Prostate gland (tissue), 2 donors: Measurements from ENCODE around the gene GPHA2. TPM values are rescaled to one million over a fixed set of nuclear protein-coding genes. Genes with fewer than 3 reads are reported as not detected.
A peak's percentile ranks its signal among the peaks of the same experiment; 100 is the strongest.

Experiments
- DNase-seq: peaks from one replicate; pipeline ENCODE4 v3.0.0-alpha.2; 2019; ENCODE audit warnings: low spot score
- H3K27ac ChIP-seq, 2 donors: fragments of 200-600 bp; sonication (generic); 2 replicates each; pipeline ENCODE4 v1.5.1; 2017 to 2019
- H3K27me3 ChIP-seq: fragments of 200-600 bp; sonication (generic); replicated peaks from 2 replicates; pipeline ENCODE4 v1.5.1; 2019; ENCODE audit not compliant: insufficient read depth
- H3K36me3 ChIP-seq, 2 donors: fragments of 200-600 bp; sonication (generic); 1 replicate in 1 of 2; 2 replicates in 1 of 2; pipeline versions ENCODE4 v1.5.1 to v1.8.1; 2017 to 2019
- H3K4me1 ChIP-seq: fragments of 200-600 bp; sonication (generic); replicated peaks from 2 replicates; pipeline ENCODE4 v1.5.1; 2019
- H3K4me3 ChIP-seq, 2 donors: fragments of 200-600 bp; sonication (generic); 2 replicates each; pipeline ENCODE4 v1.5.1; 2017 to 2019
- H3K9me3 ChIP-seq: fragments of 200-600 bp; sonication (generic); 2 replicates; pipeline ENCODE4 v1.5.1; 2017
- CTCF ChIP-seq, 4 experiments: fragments of 200-600 bp in 2 of 4; fragments of 450-650 bp in 2 of 4; sonication (generic) in 2 of 4; IDR thresholded peaks; 1 replicate in 3 of 4; 2 replicates in 1 of 4; pipeline ENCODE4 v1.5.1; 2016 to 2019; ENCODE audit warnings: antibody characterized with exemption in 4 of 4, mild to moderate bottlenecking in 2 of 4, moderate library complexity in 2 of 4
- POLR2A ChIP-seq: fragments of 450-650 bp; IDR thresholded peaks from one replicate; pipeline ENCODE4 v1.6.1; 2016; ENCODE audit warnings: antibody characterized with exemption, mild to moderate bottlenecking
- POLR2AphosphoS5 ChIP-seq: sonication (generic); formaldehyde crosslinking; IDR thresholded peaks from one replicate; pipeline ENCODE4 v1.6.1; 2017; ENCODE audit warnings: antibody characterized with exemption
- WGBS: methylation state at CpG from one replicate; pipeline ENCODE4 v1.1.5; 2018; 5-methylcytosine and 5-hydroxymethylcytosine counted together
- intact Hi-C: fragments of 100-400 bp; cut with DNase I; formaldehyde crosslinking; loops from one replicate; pipeline ENCODE4 v1.14.2; 2022
- microRNA counts, 2 donors: library from miRNA; unstranded; fragments of <30 nt; microRNA quantifications; one replicate each; lab custom pipeline; 2016 to 2017
- microRNA-seq: library from miRNA; unstranded; fragments of <30 nt; microRNA quantifications from one replicate; pipeline ENCODE4, GENCODE V29; 2016
- small RNA-seq, 2 donors: library from RNA; depleted of rRNA; stranded (forward); fragments of <200 nt; gene quantifications; one replicate each; pipeline ENCODE3, GENCODE V24; 2016
- total RNA-seq, 2 donors: library from RNA; depleted of rRNA; stranded (reverse); fragments of >200 nt; gene quantifications; one replicate each; pipeline ENCODE4 v1.1.0, GENCODE V29; 2016

The GPHA2 gene
- total RNA-seq, 2 donors from 2014 or later: not detected

GRCh38 chr11:64887757-64888405 lies 47.8 kb downstream of the GPHA2 start:
- no peaks in the 10 kb centered on the region for H3K9me3 ChIP-seq
- intact Hi-C loops: no loop called here
- H3K4me3 ChIP-seq: peak overlapping the region in 1 of 2 donors; percentile 3
- peak; percentile 64 for DNase-seq
- peak overlapping the region in 1 of 2 donors; percentile 13 for H3K27ac ChIP-seq
- no peaks in the 10 kb centered on the region for H3K36me3 ChIP-seq
- H3K27me3 ChIP-seq: no peaks in the 10 kb centered on the region
- WGBS: 14% methylated on average over 34 of the region's 34 CpGs
- TF ChIP-seq POLR2A (no peak), POLR2AphosphoS5 (peak; percentile 55), CTCF (IDR thresholded peaks at IDR 0.05) (peak; percentile 91 to 96 (median 95))
- no peaks in the 10 kb centered on the region for H3K4me1 ChIP-seq

- no peak for DNase-seq
- Histone ChIP-seq H3K36me3 (no peaks in the 10 kb centered on the region), H3K27ac (peak overlapping the region in 1 of 2 donors; percentile 13), H3K9me3 (no peaks in the 10 kb centered on the region), H3K4me1 (no peaks in the 10 kb centered on the region), H3K27me3 (no peaks in the 10 kb centered on the region), H3K4me3 (no peak overlapping the region)
- TF ChIP-seq CTCF (IDR thresholded peaks at IDR 0.05) (no peak), POLR2AphosphoS5 (no peak)
- intact Hi-C loops: no loop called here
- 80% methylated on average over 8 of the region's 8 CpGs for WGBS
Measured at GRCh38 chr11:64887234-64887756, 48.4 kb downstream of the GPHA2 start.

GRCh38 chr11:64885367-64886286 lies 50.1 kb downstream of the GPHA2 start:
- DNase-seq: no peak
- H3K27me3 ChIP-seq: no peaks in the 10 kb centered on the region
- H3K9me3 ChIP-seq: no peaks in the 10 kb centered on the region
- TF ChIP-seq CTCF (IDR thresholded peaks at IDR 0.05) (no peak), POLR2A (no peak), POLR2AphosphoS5 (no peak)
- intact Hi-C loops: no loop called here
- 79% methylated on average over 15 of the region's 15 CpGs for WGBS
- H3K4me3 ChIP-seq: no peak overlapping the region
- H3K4me1 ChIP-seq: no peaks in the 10 kb centered on the region
- H3K27ac ChIP-seq: no peak overlapping the region
- no peaks in the 10 kb centered on the region for H3K36me3 ChIP-seq

MicroRNAs encoded within 50 kb of the gene (microRNA counts, 767-probe panel; counts per million panel counts)
- microRNA hsa-miR-192-5p (lab: Ali Mortazavi, UCI): 2,648 to 2,903 counts per million in 2 donors

Small RNAs within 50 kb of the gene (microRNA-seq; reads per million reads assigned to microRNA genes)
- gene MIR6749 (not detected), gene MIR6750 (0.25 reads per million)

Small RNAs within 50 kb of the gene (small RNA-seq; reads per million reads assigned to genes)
- gene MIR6749: 0 reads per million in 2 donors
- gene MIR6750: 0 reads per million in 2 donors

Other genes starting within 250 kb of the GPHA2 start
- gene NRXN2, start 212.7 kb downstream of the GPHA2 start, total RNA-seq: 10 to 100 TPM in 1 of 2 donors, under 1 TPM in 1; 0.46 to 26.8 TPM
- gene RASGRP2, start 191.8 kb downstream of the GPHA2 start, total RNA-seq: 10 to 100 TPM; 13.3 to 28.7 TPM
- 10 to 100 TPM in 1 of 2 donors, 1 to 10 TPM in 1; 8.0 to 22.4 TPM for gene PYGM, start 175.9 kb downstream of the GPHA2 start, total RNA-seq
- 100 to 1,000 TPM; 263 to 409 TPM for gene SF1, start 157.4 kb downstream of the GPHA2 start, total RNA-seq
- gene MAP4K2, start 132.7 kb downstream of the GPHA2 start, total RNA-seq: 10 to 100 TPM; 10.7 to 35.8 TPM
- gene MEN1, start 125.3 kb downstream of the GPHA2 start, total RNA-seq: 10 to 100 TPM; 27.9 to 45.5 TPM
- gene CDC42BPG, start 91.2 kb downstream of the GPHA2 start, total RNA-seq: 10 to 100 TPM; 17.2 to 24.0 TPM
- gene EHD1, start 57.3 kb downstream of the GPHA2 start, total RNA-seq: 100 to 1,000 TPM in 1 of 2 donors, 10 to 100 TPM in 1; 38.8 to 104 TPM
- 10 to 100 TPM; 38.4 to 66.1 TPM for gene ATG2A, start 18.7 kb downstream of the GPHA2 start, total RNA-seq
- gene PPP2R5B, start 11.2 kb downstream of the GPHA2 start, total RNA-seq: 10 to 100 TPM; 14.1 to 32.6 TPM
- gene MAJIN, start 36.2 kb upstream of the GPHA2 start, total RNA-seq: 1 to 10 TPM in 1 of 2 donors, not detected in 1; 7.4 TPM
- 1 to 10 TPM; 1.5 TPM for gene BATF2, start 61.1 kb upstream of the GPHA2 start, total RNA-seq
- gene ARL2, start 78.3 kb upstream of the GPHA2 start, total RNA-seq: 100 to 1,000 TPM in 1 of 2 donors, 10 to 100 TPM in 1; 86.5 to 135 TPM
- gene SNX15, start 91.5 kb upstream of the GPHA2 start, total RNA-seq: 10 to 100 TPM; 23.4 to 25.2 TPM
- gene SAC3D1, start 105.3 kb upstream of the GPHA2 start, total RNA-seq: 10 to 100 TPM; 25.0 to 29.4 TPM
- gene NAALADL1, start 122.7 kb upstream of the GPHA2 start, total RNA-seq: 10 to 100 TPM in 1 of 2 donors, 1 to 10 TPM in 1; 8.5 to 15.6 TPM
- 10 to 100 TPM in 1 of 2 donors, 1 to 10 TPM in 1; 2.3 to 17.8 TPM for gene CDCA5, start 148.1 kb upstream of the GPHA2 start, total RNA-seq
- gene ZFPL1, start 148.3 kb upstream of the GPHA2 start, total RNA-seq: 10 to 100 TPM; 61.6 to 62.6 TPM
- gene VPS51, start 160.3 kb upstream of the GPHA2 start, total RNA-seq: 100 to 1,000 TPM; 323 to 542 TPM
- gene TM7SF2, start 176.0 kb upstream of the GPHA2 start, total RNA-seq: 100 to 1,000 TPM in 1 of 2 donors, 10 to 100 TPM in 1; 73.9 to 185 TPM
- 10 to 100 TPM; 32.7 to 37.8 TPM for gene ZNHIT2, start 181.8 kb upstream of the GPHA2 start, total RNA-seq
- gene FAU, start 186.2 kb upstream of the GPHA2 start, total RNA-seq: 100 to 1,000 TPM; 654 to 691 TPM
- 100 to 1,000 TPM in 1 of 2 donors, 10 to 100 TPM in 1; 99.9 to 113 TPM for gene MRPL49, start 186.4 kb upstream of the GPHA2 start, total RNA-seq
- 100 to 1,000 TPM in 1 of 2 donors, 10 to 100 TPM in 1; 89.7 to 108 TPM for gene SYVN1, start 198.6 kb upstream of the GPHA2 start, total RNA-seq
- gene SPDYC, start 234.3 kb upstream of the GPHA2 start, total RNA-seq: not detected
- gene CAPN1, start 246.0 kb upstream of the GPHA2 start, total RNA-seq: 100 to 1,000 TPM; 215 to 374 TPM